Measurements from ENCODE around the gene ATAD3C.
"Not testable (repeated sequence)": the region's sequence is repeated elsewhere in the genome, so short reads cannot be mapped to it uniquely, and the experiment has no call there.

ATAD3C gene

GRCh38 chr1:1460540-1461130 lies 11.1 kb downstream of the ATAD3C start:
- H3K4me3 ChIP-seq (ENCODE audit: low read depth, low read length): no peak overlapping the region
- DNase-seq (ENCODE audit: low read depth): no peak
- TF ChIP-seq, protein P1, sequence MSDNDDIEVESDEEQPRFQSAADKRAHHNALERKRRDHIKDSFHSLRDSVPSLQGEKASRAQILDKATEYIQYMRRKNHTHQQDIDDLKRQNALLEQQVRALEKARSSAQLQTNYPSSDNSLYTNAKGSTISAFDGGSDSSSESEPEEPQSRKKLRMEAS (IDR thresholded peaks at IDR 0.05; ENCODE audit: low read depth, low read length): no peak
- TF ChIP-seq MYC (IDR thresholded peaks at IDR 0.05; ENCODE audit: low read depth, low read length) (no peak), POLR2A (IDR thresholded peaks at IDR 0.05; ENCODE audit: extremely low read depth, insufficient read length) (no peak)
- TF ChIP-seq, protein P2, sequence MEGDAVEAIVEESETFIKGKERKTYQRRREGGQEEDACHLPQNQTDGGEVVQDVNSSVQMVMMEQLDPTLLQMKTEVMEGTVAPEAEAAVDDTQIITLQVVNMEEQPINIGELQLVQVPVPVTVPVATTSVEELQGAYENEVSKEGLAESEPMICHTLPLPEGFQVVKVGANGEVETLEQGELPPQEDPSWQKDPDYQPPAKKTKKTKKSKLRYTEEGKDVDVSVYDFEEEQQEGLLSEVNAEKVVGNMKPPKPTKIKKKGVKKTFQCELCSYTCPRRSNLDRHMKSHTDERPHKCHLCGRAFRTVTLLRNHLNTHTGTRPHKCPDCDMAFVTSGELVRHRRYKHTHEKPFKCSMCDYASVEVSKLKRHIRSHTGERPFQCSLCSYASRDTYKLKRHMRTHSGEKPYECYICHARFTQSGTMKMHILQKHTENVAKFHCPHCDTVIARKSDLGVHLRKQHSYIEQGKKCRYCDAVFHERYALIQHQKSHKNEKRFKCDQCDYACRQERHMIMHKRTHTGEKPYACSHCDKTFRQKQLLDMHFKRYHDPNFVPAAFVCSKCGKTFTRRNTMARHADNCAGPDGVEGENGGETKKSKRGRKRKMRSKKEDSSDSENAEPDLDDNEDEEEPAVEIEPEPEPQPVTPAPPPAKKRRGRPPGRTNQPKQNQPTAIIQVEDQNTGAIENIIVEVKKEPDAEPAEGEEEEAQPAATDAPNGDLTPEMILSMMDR (IDR thresholded peaks at IDR 0.05; ENCODE audit: low read depth, low read length): no peak

DNA sequence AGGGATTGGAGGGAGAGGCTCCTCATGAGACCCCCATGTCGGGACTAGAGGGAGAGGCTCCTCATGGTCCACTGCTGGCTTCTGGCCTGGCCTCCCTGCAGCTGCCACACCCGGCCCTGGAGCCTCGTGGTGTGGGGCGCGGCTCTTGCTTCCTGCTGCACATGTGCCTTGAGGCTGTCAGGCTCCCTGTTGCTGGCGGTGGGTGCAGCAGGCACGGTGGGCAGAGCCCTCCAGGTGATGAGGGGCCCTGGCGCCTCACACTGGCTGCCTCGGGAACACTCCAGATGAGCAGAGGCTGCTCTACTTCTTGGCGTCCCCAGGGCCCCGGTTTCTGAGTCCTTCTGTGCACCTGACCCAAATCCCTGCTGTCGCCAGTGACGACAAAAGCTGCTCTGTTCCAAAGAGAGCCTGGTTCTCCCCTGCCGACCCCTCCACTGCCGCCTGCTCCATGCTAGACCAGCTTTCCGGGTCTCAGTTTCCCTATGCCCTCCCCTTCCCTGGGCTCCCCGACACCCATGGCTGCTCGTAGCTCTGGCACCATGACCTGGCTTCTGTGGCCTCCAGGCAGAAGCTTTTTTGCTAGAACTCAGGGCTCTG lies 12.3 kb downstream of the ATAD3C start:
- TF ChIP-seq POLR2A (IDR thresholded peaks at IDR 0.05; ENCODE audit: extremely low read depth, insufficient read length) (no peak), MYC (IDR thresholded peaks at IDR 0.05; ENCODE audit: low read depth, low read length) (no peak)
- TF ChIP-seq, protein P2 (IDR thresholded peaks at IDR 0.05; ENCODE audit: low read depth, low read length): no peak
- TF ChIP-seq, protein P1 (IDR thresholded peaks at IDR 0.05; ENCODE audit: low read depth, low read length): no peak
- DNase-seq (ENCODE audit: low read depth): no peak
- no peak overlapping the region for H3K4me3 ChIP-seq (ENCODE audit: low read depth, low read length)

DNA sequence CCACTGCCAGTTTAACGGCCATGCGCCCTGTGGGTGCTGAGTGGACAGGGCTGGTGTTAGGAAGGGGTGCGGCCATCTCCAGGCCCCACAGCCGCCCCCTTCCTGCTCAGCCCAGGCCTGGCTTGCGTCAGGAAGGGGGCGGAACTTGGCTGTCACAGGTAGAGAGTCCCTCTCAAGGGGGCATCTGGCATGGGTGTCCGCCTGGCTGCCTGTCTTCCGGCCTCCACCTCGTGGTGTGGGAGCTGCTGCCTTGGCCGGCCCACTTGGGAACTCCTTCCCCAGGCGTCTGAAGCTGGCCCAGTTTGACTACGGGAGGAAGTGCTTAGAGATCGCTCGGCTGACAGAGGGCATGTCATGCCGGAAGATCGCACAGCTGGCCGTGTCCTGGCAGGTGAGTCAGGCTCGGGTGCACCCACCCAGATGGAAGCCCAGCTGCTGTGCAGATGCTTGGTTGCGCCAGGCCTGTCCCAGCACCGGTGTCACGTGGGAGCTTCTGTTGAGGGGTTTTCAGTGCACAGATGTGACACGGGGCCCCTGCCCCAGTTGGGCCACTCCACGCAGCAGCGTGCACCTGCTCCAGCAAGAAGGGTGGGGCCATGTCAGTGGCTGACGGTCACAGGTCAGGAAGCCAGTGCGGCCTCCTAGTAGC lies 13.0 kb downstream of the ATAD3C start:
- no peak overlapping the region for H3K4me3 ChIP-seq (ENCODE audit: low read depth, low read length)
- no peak for DNase-seq (ENCODE audit: low read depth)

DNA sequence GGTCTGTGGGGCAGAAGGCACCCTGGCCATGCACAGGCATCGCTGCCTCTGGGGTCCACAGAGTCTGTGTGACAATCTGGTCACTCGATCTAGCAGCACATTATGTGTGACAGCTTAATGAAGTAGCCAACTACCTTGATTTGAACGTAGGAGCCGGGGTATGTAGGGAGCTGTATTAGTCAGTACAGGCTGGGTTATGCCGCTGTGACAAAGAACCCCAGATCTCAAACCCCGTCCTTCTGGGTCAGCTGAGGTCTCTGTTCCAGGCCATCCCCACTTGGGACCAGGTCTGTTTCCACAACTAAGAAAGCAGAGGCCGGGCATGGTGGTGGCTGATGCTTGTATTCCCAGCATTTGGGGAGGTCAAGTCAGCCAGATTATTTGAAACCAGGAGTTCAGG lies 13.8 kb downstream of the ATAD3C start:
- DNase-seq (ENCODE audit: low read depth): no peak
- TF ChIP-seq MYC (IDR thresholded peaks at IDR 0.05; ENCODE audit: low read depth, low read length) (no peak), POLR2A (IDR thresholded peaks at IDR 0.05; ENCODE audit: extremely low read depth, insufficient read length) (no peak)
- TF ChIP-seq, protein P1 (IDR thresholded peaks at IDR 0.05; ENCODE audit: low read depth, low read length): no peak
- TF ChIP-seq, protein P2 (IDR thresholded peaks at IDR 0.05; ENCODE audit: low read depth, low read length): no peak
- H3K4me3 ChIP-seq (ENCODE audit: low read depth, low read length): no peak overlapping the region

More for the DNA sequence above, 13.0 kb downstream of the ATAD3C start:
- TF ChIP-seq MYC (IDR thresholded peaks at IDR 0.05; ENCODE audit: low read depth, low read length): no peak
- TF ChIP-seq POLR2A (IDR thresholded peaks at IDR 0.05; ENCODE audit: extremely low read depth, insufficient read length): no peak
- TF ChIP-seq, protein P2 (IDR thresholded peaks at IDR 0.05; ENCODE audit: low read depth, low read length): no peak
- TF ChIP-seq, protein P1 (IDR thresholded peaks at IDR 0.05; ENCODE audit: low read depth, low read length): no peak

DNA sequence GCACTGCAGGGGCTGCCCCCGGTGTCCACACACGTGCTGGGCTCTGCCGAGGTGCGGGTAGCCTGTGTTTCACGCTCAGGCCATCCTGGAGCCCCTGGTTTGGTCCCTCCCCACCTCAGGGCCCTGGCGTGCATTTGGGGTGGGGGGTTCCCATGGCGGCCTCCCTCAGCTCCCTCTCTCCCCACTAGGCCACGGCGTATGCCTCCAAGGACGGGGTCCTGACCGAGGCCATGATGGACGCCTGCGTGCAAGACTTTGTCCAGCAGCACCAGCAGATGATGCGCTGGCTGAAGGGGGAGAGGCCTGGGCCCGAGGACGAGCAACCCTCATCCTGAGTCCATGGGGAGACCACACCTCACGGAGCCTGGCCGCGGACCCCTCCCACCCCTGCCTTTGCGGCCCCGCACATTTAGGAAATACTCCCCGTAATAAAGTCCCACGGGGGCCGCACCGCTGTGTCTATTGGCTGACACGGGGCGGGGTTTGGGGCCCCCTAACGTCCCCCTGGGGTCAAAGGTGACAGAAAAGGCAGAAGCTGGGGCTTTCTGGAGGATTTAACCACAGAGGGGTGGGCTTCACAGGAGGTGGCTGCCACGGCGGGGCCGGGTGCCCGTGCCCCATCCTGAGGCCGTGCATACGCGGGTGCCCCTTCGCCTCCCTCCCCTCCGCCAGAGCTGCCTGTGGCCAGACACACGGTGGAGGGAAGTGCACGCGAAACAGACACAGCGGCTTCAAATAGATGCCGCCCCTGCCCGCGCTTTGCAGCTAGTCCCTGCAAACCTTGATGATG lies 18.9 kb downstream of the ATAD3C start:
- not testable (repeated sequence) for H3K4me3 ChIP-seq (ENCODE audit: low read depth, low read length)
- peak; percentile 68 for DNase-seq (ENCODE audit: low read depth)
